Myocyte (in vitro differentiated cells): Measurements from ENCODE around the gene MRGPRD. TPM values are rescaled to one million over a fixed set of nuclear protein-coding genes. Genes with fewer than 3 reads are reported as not detected.
A peak's percentile ranks its signal among the peaks of the same experiment; 100 is the strongest.
"Not testable (repeated sequence)": the region's sequence is repeated elsewhere in the genome, so short reads cannot be mapped to it uniquely, and the experiment has no call there.

ENCODE experiments used
- DNase-seq: peaks from one replicate; pipeline ENCODE4 v3.0.0-alpha.2; 2012; ENCODE audit warnings: low read depth
- total RNA-seq: library from RNA; depleted of rRNA; stranded (reverse); fragments of >200 nt; gene quantifications from 2 replicates; pipeline ENCODE4 v1.2.3, GENCODE V29; 2014

MRGPRD gene
- total RNA-seq, 1 donor from 2014 or later, result not detected

DNA sequence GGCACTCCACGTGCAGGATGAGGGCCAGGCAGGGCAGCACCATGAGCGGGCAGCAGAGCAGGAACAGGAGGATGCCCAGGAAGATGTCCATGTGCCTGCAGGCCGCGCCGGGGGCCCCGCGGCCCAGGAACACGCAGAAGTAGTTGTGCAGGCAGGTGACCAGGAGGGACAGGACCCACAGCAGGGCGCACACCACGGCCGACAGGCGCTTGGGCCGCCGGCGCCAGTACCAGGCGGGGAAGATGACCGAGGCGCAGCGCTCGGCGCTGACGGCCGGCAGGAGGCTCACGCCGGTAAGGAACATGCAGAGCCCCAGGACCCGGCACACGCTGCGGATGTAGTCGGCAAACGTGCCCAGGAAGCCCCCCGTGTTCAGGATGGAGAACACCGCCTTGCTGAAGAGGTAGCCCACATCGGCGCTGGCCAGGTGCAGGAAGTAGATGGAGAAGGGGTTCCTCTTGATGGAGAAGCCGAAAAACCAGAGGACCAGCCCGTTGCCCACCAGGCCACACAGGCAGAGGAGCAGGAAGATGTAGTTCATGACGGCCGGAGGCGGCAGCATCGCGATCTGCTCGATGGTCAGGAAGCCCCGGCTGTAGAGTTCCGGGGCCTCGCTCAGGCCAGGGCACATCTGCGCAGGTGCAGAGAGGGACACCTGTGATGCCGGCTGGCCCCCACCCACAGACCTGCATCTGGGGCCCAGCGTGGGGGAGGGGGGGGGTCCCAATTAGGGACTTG is 25.0 kb upstream of the MRGPRD start:
- no peak for DNase-seq

GRCh38 chr11:69005183-69005630 is 24.4 kb upstream of the MRGPRD start:
- DNase-seq, result no peak

DNA sequence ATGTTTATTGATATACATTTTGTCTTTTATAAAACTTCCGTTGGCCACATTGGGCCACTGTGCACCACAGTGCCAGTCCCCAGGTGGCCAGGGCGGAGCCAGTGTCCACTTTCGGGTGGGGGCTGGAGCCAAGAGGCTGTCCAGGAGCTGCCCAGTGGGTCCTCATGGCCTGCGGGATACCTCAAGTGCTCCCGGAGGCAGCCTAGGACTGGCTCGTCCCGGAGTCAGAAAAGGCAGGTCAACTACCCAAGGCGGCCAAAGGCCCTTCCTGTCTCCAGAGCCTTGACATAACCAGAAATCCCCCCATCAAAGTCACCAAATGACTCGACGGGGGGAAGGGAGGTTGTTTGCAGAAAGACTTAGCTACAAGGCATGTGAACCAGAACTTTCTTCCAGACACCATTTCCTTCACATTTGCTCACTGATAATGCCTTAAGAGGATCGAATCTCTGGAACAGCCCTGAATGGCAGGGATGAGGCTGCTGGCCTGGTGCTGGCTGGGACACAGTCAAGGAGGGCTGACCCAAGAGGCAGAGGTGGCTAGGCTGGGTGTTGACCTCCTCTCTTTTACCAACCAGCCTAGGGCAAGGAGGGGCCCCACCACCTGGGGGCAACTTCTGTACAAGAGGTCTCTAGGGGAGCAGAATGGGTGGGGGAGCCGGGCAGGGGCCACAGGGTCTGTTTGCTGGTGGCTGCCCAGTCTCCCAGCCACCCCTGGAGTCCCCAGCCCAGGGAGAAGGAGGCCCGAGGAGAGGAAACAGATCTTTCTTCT is 23.8 kb upstream of the MRGPRD start:
- no peak for DNase-seq

DNA sequence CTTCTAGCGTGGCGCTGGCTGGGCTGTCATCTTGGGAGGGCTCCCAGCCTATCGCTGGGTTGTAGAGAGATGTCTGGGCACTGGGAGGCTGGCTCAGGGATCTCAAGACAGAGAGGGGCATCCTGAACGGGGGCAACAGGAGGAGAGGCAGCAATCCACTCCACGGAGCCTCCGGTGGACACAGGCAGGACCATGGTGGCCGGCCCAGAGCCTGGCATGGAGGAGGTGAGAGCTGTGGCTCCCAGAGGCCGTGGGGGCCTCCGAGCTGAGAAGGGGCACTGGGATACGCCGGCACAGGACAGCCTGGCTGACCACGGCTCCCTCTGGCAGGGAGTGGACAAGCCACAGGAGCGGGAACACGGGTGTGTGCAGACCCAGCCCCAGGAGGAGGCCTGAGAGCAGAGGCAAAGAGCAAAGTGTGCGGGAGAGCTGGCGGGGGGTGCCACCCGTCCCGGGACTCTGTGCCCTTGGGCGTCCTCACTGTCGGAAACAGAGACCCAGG is 23.1 kb upstream of the MRGPRD start:
- no peak for DNase-seq

DNA sequence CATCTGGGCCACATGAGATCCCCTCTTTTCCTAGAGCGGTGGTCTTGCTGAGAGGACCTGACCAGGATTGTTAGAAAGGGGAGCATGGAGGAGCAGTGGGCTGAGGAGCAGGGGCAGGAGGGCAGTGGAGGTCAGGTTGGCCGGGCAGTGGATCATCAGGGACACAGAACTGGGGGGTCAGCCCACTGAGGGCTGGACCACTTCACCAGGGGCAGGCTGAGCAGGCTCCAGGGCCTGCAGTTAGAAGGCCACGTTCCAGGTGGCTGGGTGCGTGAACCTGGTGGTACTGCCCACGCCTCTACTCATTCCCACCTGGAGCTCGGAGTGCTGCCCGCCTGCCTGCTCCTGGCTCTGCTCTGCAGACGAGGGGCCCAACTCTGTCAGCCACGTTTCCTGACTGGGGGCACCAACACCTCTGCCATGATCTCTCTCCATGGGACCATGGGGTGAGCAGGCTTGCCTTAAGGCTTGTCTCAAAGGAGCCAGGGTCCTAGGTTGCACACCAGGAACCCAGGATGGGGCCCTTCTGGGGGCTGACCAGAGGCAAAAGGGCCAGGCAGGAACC is 22.6 kb upstream of the MRGPRD start:
- no peak for DNase-seq

- DNase-seq, result no peak
These were observed 21.9 kb upstream of the MRGPRD start for GRCh38 chr11:69002570-69003231.

- no peak for DNase-seq
These were observed 21.4 kb upstream of the MRGPRD start for GRCh38 chr11:69002110-69002569.

DNA sequence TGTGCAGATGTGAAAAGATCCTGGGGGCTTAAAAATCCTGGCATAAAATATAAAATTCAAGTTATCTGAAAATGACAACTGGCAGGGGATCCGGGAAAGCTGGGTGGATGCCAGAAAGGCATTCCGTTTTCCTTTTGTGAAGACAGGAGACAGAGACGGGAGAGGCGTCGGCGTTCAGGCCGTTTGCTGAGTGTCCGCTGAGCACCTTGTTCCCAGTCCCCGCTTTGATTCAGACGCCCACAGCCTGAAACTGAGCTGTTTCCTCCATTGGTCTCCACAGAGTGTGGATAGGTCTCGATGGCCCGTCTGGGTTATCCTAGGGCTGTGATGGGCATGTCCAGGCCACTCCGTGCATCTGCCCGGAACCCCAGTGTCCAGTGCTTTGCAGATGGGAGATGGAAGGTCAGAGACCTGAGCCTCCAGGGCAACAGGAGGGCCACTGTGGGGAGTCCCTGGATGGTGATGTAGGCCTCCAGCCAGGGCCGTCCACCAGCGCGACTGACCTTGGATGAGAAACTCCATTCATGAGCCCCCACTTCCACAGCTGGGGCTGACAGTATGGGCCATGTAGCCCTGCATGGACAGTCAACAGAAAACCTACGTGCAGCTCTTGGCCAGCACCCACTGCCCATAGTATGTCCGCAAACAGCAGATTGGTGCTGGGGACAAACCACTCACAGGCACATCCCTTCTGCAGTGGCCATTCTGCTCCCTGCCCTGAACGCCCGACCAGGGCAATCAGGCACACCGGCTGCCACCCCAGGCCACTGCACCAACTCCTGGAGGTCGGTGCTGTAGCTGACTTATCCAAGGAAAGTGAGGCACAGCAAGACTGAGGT is 20.7 kb upstream of the MRGPRD start:
- no peak for DNase-seq

- peak; percentile 88 for DNase-seq
These were observed 20.1 kb upstream of the MRGPRD start for GRCh38 chr11:69000831-69001242.

DNA sequence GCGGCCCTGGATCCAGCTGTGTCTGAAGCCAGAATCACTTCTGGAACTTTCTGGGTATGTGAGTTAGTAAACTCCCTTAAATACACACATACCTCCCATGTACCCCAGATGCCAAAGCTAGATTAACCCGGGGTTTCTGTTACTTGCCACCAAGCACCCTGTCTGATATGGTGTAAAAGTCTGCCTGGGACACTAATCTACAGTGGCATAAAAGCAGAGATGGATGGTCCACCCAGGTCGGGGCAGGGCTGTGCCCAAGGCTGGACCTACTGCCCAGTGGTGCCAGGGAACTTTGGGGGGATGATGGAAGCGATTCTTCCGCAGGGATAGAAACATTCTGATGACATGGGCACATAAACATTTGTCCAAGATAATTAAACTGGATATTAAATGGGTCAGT is 19.6 kb upstream of the MRGPRD start:
- DNase-seq, result no peak

GRCh38 chr11:68999748-69000355 is 19.1 kb upstream of the MRGPRD start:
- not testable (repeated sequence) for DNase-seq

DNA sequence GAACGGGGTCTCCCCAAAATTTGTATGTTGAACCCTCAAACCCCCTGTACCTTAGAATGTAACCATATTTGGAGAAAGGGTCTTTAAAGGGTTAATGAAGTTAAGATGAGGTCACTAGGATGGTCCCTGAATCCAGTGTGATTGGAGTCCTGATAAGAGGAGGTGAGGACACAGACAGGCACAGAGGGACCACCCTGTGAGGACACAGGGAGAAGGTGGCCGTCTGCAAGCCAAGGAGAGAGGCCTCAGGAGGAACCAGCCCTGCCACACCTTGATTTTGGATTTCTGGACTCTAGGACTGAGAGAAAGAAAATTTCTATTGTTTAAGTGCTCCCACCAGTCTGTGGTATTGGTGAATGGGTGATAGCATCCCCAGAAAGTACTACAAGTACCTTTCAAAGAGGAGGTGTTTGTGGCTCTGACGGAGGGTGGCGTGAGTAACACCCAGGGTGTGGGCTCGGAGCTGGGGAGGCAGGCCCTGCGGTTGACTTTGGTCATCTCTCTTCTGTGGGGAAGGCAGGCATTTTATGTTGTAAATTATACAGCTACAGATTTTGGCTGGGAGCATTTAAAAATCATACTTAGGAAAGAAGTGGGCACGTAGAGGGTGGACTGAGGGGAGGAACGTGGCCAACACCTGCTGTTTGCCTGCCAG is 18.4 kb upstream of the MRGPRD start:
- DNase-seq, result no peak

- peak; percentile 83 for DNase-seq
These were observed 17.7 kb upstream of the MRGPRD start for GRCh38 chr11:68998390-68998911.

- DNase-seq, result no peak
These were observed 17.2 kb upstream of the MRGPRD start for GRCh38 chr11:68997995-68998348.

GRCh38 chr11:68997124-68997994 is 16.6 kb upstream of the MRGPRD start:
- no peak for DNase-seq

DNA sequence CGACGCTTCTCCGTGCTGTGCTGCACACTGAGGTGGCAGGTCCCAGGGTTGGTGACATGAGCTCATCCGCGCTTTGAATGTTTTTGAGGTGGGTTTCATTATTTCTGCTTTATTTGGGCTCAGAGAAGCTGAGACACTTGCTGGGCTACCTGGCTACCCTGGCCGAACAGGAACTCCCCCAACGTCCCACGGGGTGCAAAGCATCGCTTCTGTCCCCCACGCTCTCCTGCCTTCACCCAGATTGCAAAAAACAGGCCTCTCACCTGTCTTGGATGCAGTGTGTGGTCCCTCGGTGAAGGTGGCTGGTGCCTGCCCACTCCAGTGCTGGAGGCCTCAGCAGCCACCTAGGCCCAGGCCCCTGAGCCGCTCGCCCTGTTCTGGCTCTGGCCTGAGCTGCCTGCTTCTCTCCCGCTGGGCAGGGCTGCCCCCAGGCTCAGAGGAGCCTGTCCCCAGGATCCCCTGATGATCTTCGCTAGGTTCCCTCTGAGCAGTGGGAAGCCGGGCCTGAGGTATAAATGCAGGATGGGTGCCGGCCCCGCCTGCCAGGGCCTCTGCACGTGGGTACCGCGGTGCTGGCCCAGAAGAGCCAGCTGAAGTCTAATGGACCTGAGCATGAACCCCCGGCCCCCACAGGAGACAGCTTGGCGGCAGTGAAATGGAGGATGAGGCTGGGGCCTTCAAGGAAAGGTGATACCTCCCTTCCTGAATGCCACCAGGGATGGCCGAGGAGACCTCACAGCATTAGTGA is 15.8 kb upstream of the MRGPRD start:
- no peak for DNase-seq

DNA sequence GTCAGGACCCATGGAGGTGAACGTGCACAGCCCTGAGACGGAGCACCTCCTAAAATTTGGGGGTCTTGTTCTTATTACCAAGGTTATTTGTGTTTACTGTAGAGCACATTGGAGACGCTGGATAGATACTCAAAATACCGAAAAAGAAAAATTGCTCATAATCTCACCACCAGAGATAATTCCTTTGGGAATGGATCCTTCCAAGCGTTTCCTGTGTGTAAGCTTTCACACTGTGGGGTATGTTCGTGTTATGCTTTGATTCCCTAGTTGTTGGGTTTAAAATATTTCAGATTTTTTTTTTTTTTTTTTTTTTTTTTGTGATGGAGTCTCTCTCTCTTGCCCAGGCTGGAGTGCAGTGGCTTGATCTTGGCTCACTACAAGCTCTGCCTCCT is 14.1 kb upstream of the MRGPRD start:
- no peak for DNase-seq
